GM18502 (cell line): Measurements from ENCODE around the gene C16orf96.

Experiments
- ATAC-seq: cut with Tn5 transposase; IDR thresholded peaks from one replicate; pipeline ENCODE4 v1.9.1; 2021; ENCODE audit warnings: mild to moderate bottlenecking; ENCODE audit not compliant: unreplicated experiment, poor library complexity

Gene C16orf96

GRCh38 chr16:4524571-4524970 lies 31.6 kb upstream of the C16orf96 start:
- ATAC-seq: no peak

DNA sequence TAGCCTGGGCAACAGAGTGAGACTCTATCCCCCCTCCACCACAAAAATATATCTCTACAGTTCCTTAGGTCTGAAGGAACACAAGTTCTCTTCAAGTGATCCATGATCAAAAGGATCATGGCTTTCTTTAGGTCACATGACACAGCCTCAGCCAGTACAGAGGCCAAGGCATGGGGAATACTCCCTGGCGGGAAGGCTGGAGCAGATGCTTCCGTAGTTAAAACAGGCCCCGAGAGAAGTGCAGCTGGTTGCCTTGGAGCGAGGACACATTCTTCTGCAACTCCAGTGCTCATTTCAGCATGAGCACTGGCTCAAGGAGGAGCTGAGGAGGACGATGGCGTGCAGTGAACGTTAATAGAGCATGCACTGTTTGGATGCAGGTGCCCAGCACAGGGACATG lies 31.1 kb upstream of the C16orf96 start:
- no peak for ATAC-seq

DNA sequence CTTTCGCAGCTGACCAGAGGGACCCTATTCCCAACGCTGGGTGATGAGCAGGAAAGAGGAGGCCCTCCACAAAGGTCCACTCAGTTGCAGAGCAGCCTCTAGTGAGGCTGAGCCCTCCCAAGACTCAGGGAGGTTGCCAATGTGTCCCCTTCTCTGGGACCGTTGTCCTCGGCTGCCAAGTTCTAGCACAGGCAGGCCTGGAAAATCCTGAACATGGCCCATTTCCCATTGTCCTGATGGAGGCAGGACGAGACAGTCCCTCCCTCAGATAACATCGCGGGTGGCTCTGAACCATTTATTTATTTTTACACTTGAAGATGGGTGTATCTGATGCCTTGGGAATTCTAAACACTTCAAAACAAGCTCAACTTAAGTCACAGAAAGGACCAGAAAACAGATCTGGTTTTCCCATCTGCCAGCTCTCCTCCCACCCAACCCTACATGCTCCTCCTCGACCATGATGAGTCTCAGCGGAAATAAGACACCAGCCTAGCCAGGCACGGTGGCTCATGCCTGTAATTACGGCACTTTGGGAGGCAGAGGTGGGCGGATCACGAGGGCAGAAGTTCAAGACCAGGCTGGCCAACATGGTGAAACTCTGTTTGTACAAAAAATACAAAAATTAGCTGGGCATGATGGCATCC lies 30.4 kb upstream of the C16orf96 start:
- ATAC-seq: no peak

DNA sequence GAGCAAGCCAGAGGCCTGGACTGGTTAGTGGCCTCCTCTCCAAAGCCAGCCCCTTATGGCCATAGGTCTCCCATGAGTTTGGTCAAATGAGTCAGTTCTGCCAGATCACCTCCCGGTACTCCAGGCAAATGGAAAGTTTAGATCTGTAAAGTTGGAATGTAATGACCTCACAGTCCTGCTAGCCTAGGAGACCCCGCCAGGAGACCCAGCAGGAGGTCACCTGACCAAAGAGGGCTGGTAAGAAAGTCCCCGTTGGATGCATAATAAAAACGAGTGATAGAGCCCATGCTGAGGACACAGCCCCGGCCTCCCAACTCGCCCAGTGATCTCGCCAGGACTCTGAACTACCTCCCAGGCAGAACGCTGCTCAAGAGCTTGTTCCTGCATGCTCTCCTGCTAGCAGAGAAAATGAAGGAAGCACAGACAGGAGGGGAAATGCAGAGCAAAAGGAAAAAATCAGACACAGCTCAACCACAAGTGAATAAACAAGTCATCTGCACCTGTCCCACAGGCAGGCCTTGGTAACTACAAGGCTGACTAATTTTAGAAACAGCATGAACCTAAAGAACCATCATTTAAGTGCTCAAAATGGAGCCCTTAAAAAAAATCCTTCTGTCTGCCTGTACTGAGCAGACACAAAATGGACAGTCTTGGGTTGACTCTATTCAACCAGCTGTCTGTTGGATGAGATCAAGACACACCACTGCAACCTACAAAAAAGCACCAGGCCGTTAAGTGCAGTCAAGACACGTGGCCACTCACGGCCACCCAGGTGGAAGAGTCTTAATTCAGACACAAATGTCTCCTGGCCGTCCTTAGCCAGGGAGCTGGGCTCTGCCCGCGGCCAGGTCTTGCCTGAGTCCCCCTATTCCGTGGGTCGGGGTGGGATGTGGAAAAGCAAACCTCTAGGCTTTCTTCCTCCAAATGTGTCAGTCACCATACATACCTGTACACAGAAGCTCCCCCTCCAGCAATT lies 26.8 kb upstream of the C16orf96 start:
- ATAC-seq: no peak

DNA sequence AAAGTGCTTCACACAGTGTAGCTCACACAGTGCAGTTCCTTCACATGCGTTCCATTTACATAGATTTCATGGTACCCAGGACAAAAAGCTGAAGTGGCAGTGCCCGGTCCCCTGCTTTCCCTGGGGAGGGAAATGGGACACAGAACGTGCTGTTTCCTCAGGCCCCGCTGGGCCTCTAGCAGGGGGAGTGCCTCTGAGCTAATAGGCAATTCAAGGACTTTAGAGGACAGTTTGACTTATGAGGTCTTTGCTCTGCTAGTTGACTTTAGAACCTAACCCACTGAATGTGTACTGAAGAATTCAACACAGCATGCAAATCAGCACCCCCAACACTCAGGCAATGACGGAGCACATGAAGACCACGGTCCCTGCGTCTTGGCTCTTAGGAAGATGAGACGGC lies 24.3 kb upstream of the C16orf96 start:
- ATAC-seq: no peak

- ATAC-seq: no peak
Measured at GRCh38 chr16:4532238-4532637, 23.9 kb upstream of the C16orf96 start.

DNA sequence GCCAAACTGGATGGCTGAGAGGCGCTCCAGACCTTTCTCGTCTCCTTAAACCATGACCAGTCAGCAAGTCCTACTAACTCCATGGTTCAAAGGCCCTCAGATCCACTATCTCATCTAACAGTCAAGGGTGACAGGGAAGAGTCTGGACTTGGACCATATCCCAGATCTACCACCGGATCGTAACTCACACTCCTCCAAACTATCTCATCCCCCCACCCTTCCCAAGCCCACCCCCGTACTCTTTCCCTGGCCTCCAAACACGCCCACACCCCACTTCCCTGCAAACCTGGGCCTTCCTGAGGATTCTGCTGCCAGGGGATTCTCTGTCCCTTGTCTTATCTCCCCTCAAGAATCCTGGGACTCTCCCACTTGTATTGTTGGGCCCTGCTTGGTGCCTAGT lies 22.6 kb upstream of the C16orf96 start:
- no peak for ATAC-seq

- no peak for ATAC-seq
Measured at GRCh38 chr16:4534151-4534790, 21.9 kb upstream of the C16orf96 start.

GRCh38 chr16:4535627-4536108 lies 20.5 kb upstream of the C16orf96 start:
- no peak for ATAC-seq

DNA sequence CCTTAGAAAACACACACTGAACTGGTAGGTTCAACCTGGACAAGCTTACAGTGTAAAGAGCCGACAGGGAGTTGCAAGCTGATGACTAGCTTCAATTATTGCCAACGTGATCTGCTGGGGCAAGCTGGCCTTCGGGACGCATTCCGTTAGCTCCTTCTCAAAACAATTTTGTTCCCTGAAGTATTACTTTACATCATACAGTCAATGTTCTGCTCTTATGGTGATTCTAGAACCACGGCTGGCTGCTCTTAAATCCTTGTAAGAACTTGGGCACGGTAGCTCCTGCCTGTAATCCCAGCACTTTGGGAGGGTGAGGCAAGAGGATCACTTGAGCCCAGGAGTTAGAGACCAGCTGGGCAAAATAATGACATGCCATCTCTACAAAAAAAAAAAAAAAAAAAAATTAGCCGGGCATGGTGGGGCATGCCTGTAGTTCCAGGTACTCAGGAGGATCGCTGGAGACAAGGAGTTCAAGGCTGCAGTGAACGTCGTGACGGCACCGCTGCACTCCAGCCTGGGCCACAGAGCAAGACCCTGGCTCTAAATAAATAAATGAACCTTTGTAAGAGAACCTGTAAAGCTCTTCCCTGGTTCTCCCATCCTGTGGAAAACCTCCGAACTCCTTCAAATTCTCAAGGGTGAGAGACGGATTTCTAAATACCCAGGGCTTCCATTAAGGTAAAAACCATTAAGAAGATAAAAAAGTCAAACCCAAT lies 19.6 kb upstream of the C16orf96 start:
- no peak for ATAC-seq

DNA sequence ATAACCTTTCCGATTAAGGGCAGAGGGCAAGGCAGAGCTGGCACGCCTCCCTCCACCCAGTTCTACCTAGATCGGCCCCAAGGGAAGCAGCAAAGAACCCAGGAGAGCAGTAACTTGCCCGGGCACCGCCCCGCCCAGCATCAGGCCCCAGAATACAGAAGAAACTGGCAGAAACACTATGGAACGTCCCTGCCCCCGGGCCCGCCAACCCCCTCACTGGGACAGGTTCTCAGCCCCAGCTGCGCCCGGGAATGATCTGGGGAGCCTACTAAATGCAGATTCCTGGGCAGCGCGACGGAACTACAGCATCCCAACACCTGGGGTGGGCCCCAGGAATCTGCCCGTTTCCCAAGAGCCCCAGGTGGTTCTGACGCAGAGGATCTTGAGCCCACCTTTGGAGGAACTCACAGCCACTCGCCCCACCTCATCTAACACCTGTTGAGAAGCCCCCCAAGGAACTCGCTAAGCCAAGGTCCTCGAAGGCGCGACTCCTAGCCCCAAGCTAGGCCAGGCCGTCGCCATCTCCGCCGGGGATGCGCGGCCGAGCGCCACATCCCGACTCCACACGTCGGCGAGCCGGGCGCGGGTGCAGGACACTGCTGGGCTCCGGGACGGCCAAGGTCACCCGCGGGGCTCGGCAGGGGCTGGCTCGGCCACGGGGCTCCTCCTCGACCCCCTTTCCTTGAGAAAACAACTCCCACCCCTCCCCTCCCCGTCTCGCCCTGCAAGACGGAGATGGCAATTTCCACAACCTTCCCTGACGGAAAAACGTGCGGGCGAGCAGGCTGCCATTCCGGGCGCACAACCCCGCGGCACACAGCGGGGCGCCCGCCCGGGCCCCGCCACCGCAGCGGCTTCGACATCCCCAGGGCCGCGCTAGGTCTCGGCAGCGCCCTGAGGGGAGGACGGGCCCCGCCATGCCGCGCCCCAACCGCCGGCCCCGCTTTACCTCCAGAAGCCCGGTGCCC lies 18.5 kb upstream of the C16orf96 start:
- ATAC-seq: peak; percentile 24

DNA sequence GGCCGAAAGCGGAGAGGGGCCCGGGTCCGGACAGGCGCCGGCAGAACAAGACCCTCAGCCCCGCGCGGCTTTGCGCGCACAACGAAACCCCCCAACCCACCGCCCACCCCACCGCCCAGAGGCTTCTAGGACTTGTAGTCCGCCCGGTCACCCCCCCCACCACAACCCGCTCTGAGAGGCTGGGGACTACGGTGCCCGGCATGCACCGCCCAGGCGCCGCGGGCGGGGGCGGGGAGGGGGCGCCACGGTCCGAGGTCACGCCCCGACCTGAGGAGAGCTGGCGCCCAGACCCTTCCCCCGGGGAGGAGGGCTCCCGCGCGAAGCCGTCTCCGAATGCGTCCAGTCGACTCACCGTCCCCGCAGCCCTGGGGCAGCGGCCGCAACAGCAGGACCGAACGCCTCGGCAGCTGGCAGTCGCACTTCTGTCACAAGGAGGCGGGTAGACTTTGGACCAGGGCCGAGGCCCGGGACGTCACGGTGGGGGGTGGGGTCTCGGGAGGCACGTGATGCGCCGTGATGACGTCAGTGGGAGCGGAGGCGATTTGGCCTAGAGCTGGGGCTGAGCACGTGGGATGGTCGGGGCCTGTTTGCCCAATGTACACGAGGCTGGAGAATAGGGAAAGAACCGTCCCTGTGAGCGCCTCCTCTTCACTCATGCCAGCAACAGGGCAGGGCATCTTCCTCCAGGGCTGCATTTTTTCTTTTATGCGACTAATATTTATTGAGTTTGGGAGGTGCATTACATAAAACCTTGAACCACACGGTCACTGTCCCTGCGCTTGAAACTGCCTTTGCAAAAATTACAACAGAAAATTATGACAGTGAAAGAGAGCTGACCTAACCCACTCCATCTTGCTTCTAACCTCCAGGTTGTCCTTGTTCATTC lies 17.5 kb upstream of the C16orf96 start, which contains the start of gene CDIP1:
Gene CDIP1, minus strand, starts transcription at position 424 of the 886 bp plus-strand sequence. CDS start 24,643 bp downstream, outside the sequence.
- ATAC-seq: peak; percentile 87

- ATAC-seq: no peak
Measured at GRCh38 chr16:4539716-4540284, 16.3 kb upstream of the C16orf96 start.

DNA sequence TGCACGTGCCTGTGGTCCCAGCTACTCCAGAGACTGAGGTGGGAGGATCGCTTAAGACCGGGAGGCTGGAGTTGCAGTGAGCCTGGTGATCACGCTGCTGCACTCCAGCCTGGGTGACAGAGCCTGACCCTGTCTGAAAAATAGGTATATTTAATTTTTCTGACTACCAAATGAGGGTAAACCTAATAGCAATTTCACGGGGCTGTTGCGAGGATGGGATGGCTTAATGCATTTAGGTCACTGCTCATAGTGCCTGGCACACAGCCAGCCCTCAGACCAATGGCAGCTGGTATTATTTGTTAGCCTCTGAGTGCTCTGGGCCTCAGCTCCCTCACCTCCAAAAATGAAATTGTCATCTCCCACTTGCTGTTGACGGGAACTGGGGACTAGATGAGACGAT lies 11.7 kb upstream of the C16orf96 start:
- ATAC-seq: no peak

DNA sequence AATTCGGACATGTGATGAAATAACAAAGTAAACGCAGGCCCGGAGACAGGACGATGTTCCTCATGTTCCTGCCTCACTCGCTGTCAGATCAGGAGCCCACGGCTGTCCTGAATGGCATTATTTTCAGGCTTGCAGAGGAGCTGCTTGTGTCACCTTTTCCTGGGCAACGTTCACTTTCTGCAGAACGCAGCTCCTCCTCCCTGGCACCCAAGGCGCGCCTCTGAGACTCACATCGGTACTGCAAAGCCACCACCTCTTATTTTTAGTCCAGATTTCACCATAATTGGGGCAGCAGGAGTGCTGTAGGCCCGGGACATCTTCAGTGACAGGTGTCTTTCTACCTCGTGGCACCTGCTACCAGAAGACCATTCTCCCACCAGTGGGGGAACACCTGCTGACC lies 8.0 kb upstream of the C16orf96 start:
- no peak for ATAC-seq

- ATAC-seq: no peak
Measured at GRCh38 chr16:4550591-4550990, 5.5 kb upstream of the C16orf96 start.

DNA sequence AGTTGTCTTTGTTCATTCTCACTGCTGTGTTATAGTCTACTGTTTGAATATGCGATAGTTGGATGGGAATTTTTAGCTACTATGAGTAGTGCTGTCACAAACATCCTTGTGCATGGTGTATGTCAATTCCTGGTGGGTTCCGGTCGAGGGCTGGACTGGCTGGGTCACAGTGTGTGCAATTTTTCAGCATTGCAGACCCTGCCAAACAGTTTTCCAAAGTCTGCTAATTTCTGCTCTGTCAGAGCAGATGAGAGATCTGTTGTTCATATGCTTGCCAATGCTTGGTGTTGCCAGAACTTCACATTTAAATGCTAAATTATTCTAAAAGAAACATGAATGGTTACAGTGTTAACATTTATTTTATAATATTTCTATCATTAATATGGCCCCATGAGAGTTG lies 3.6 kb upstream of the C16orf96 start:
- ATAC-seq: no peak

DNA sequence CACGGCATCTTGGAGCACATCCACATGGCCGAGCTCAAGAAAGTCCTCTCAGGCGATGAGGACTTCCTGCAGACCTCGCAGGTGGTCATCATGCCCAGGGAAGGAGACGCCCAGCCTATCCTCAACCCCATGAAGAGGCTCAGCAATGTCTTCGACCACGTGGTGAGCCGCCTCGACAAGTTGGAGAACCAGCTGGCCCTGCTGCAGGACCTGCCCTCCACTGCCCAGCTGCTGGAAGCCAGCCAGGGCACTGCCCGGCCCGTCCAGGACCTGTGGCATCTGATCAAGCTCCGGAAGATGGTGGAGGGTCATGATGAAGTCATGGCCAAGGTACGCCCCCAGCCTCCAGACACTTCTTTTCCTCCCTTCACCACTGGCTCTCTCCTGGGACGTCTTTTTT lies 440 bp downstream of the C16orf96 start:
- ATAC-seq: no peak
